Endothelial cell of umbilical vein (primary cell): Measurements from ENCODE around the gene TRAPPC11. TPM values are rescaled to one million over a fixed set of nuclear protein-coding genes. Genes with fewer than 3 reads are reported as not detected.

Experiments used
- BruUV-seq: library from RNA; stranded (reverse); fragments of 400-500 nt; replicated peaks from 2 replicates; lab custom pipeline; 2021; lab: Mats Ljungman, UMichigan
- CTCF ChIA-PET: fragments of 300-600, 350-600 bp; sonication (Branson Sonifier 250); formaldehyde crosslinking; loops from one replicate; lab custom pipeline; 2021; ENCODE audit warnings: antibody characterized with exemption, inconsistent platforms; lab: Charles Lee
- POLR2A ChIA-PET: fragments of 300-600, 350-600 bp; sonication (Branson Sonifier 250); formaldehyde crosslinking; loops from one replicate; lab custom pipeline; 2021; ENCODE audit warnings: antibody characterized with exemption, inconsistent platforms; lab: Charles Lee
- DNase-seq: peaks from one replicate; pipeline ENCODE4 v3.0.0-alpha.2; 2011; ENCODE audit warnings: low read depth, low spot score
- FAIRE-seq: peaks from 2 replicates; lab custom pipeline; 2011; peaks lifted over from hg19 to GRCh38; lab: Jason Lieb, UNC
- H2AFZ ChIP-seq: 2 replicates; pipeline ENCODE4 v1.6.0; 2012; ENCODE audit warnings: low read depth, low read length, control low read depth, inconsistent platforms
- H3K27ac ChIP-seq: 2 replicates; pipeline ENCODE4 v1.5.1; 2011; ENCODE audit warnings: low read depth, mild to moderate bottlenecking, control low read depth, low read length, moderate library complexity; ENCODE audit not compliant: insufficient read depth
- H3K27me3 ChIP-seq, 2 experiments: 2 replicates each; pipeline versions ENCODE4 v1.6.0 to v1.6.1; 2011; ENCODE audit warnings: low read length in 2 of 2, mixed read lengths in 1 of 2; ENCODE audit not compliant: control insufficient read depth in 2 of 2, insufficient read depth in 2 of 2
- H3K36me3 ChIP-seq, 2 experiments: 2 replicates in 1 of 2; 3 replicates in 1 of 2; pipeline ENCODE4 v1.5.1; 2011; ENCODE audit warnings: low read length in 2 of 2, mild to moderate bottlenecking in 1 of 2, moderate library complexity in 1 of 2; ENCODE audit not compliant: control insufficient read depth in 2 of 2, insufficient read depth in 2 of 2; ENCODE audit errors: extremely low read depth in 1 of 2
- H3K4me1 ChIP-seq: 3 replicates; pipeline ENCODE4 v1.5.1; 2011; ENCODE audit warnings: mild to moderate bottlenecking, low read length; ENCODE audit not compliant: control insufficient read depth, insufficient read depth; ENCODE audit errors: extremely low read depth
- H3K4me2 ChIP-seq: 2 replicates; pipeline ENCODE4 v1.6.1; 2011; ENCODE audit warnings: low read length, control low read depth, mixed read lengths; ENCODE audit not compliant: insufficient read depth
- H3K4me3 ChIP-seq, 3 experiments: fragments of 200-600 bp in 1 of 3; sonication (generic), shearing (Covaris generic) in 1 of 3; replicated peaks in 1 of 3; 2 replicates each; pipeline ENCODE4 v1.5.1; 2011 to 2016; ENCODE audit warnings: control low read depth in 3 of 3, low read length in 3 of 3, mild to moderate bottlenecking in 2 of 3, inconsistent platforms in 1 of 3, low read depth in 1 of 3, moderate library complexity in 1 of 3; ENCODE audit not compliant: insufficient read depth in 1 of 3
- H3K79me2 ChIP-seq: 2 replicates; pipeline ENCODE4 v1.6.0; 2012; ENCODE audit warnings: low read length, inconsistent platforms; ENCODE audit not compliant: control insufficient read depth, insufficient read depth
- H3K9ac ChIP-seq: replicated peaks from 2 replicates; pipeline ENCODE3; 2011; ENCODE audit warnings: low read length, control low read depth; ENCODE audit not compliant: insufficient read depth; ENCODE audit errors: extremely low read depth
- H3K9me1 ChIP-seq: replicated peaks from 3 replicates; pipeline ENCODE4 v1.6.0; 2011; ENCODE audit warnings: mild to moderate bottlenecking, low read length; ENCODE audit not compliant: control insufficient read depth, insufficient read depth; ENCODE audit errors: extremely low read depth
- H3K9me3 ChIP-seq: replicated peaks from 2 replicates; pipeline ENCODE4 v1.5.1; 2012; ENCODE audit warnings: low read length, inconsistent platforms; ENCODE audit not compliant: control insufficient read depth, insufficient read depth
- H4K20me1 ChIP-seq: replicated peaks from 2 replicates; pipeline ENCODE3; 2011; ENCODE audit warnings: mild to moderate bottlenecking, low read length; ENCODE audit not compliant: control insufficient read depth, insufficient read depth; ENCODE audit errors: extremely low read depth
- EZH2 ChIP-seq: IDR thresholded peaks from 2 replicates; pipeline ENCODE4 v1.6.1; 2012; ENCODE audit warnings: borderline replicate concordance, low read depth, mild to moderate bottlenecking, moderate library complexity, low read length, inconsistent platforms; ENCODE audit not compliant: severe bottlenecking
- FOS ChIP-seq: IDR thresholded peaks from 2 replicates; pipeline ENCODE4 v1.6.1; 2011; ENCODE audit warnings: mild to moderate bottlenecking, low read length, moderate library complexity, borderline replicate concordance; ENCODE audit not compliant: insufficient read depth
- GATA2 ChIP-seq: IDR thresholded peaks from 2 replicates; pipeline ENCODE4 v1.7.0; 2011; ENCODE audit warnings: low read depth, mild to moderate bottlenecking, moderate library complexity, mixed read lengths, low read length; ENCODE audit not compliant: insufficient read length, insufficient read depth
- JUN ChIP-seq: IDR thresholded peaks from 2 replicates; pipeline ENCODE4 v1.6.1; 2011; ENCODE audit warnings: borderline replicate concordance, low read depth; ENCODE audit not compliant: insufficient read length, insufficient read depth
- MYC ChIP-seq: IDR thresholded peaks from one replicate; pipeline ENCODE4 v1.6.1; 2011; ENCODE audit warnings: mild to moderate bottlenecking, low read depth, low read length
- POLR2A ChIP-seq: IDR thresholded peaks from 2 replicates; pipeline ENCODE4 v1.6.1; 2012; ENCODE audit warnings: low read depth, mild to moderate bottlenecking, control low read depth, low read length
- POLR2AphosphoS5 ChIP-seq: IDR thresholded peaks from 2 replicates; pipeline ENCODE4 v1.6.1; 2012; ENCODE audit warnings: low read depth, mild to moderate bottlenecking, control low read depth, low read length, moderate library complexity; ENCODE audit not compliant: insufficient read depth
- dilution Hi-C: fragments of 300-500 bp; cut with MboI; formaldehyde crosslinking; loops from one replicate; pipeline ENCODE4 v1.15.0; 2019; ENCODE audit warnings: low sequenced_read_pairs; ENCODE audit not compliant: extremely low pct_ligation_motif_present
- intact Hi-C: fragments of 100-400 bp; cut with micrococcal nuclease; formaldehyde crosslinking; loops from one replicate; pipeline ENCODE4 v1.10.0; 2022
- polyA plus RNA-seq, 4 experiments: library from polyadenylated mRNA; depleted of rRNA in 3 of 4; stranded (reverse) in 3 of 4; unstranded in 1 of 4; fragments of >200 nt; gene quantifications; 2 replicates each; pipeline versions ENCODE4 v1.2.1 to v1.2.3, GENCODE V29; 2011 to 2012; ENCODE audit warnings: missing spikeins in 1 of 4
- total RNA-seq: library from RNA; stranded (reverse); gene quantifications from 2 replicates; pipeline ENCODE4 v1.2.3, GENCODE V29; 2021
- TF ChIP-seq, protein P1 (sequence below): IDR thresholded peaks from 2 replicates; pipeline ENCODE4 v1.6.1; 2011; ENCODE audit not compliant: insufficient read depth, insufficient read length
- TF ChIP-seq, protein P2 (sequence below), 2 donors: IDR thresholded peaks; 1 replicate in 1 of 2; 2 replicates in 1 of 2; pipeline ENCODE4 v1.5.1; 2011; ENCODE audit warnings: low read length in 2 of 2, mild to moderate bottlenecking in 2 of 2, moderate library complexity in 2 of 2, control low read depth in 1 of 2, inconsistent platforms in 1 of 2, low read depth in 1 of 2; ENCODE audit not compliant: insufficient read depth in 1 of 2; ENCODE audit errors: extremely low read depth in 1 of 2

The TRAPPC11 gene
- total and polyA plus RNA-seq, 2 donors (not counting 3 experiments of a cell fraction or from before 2014, with no cell fraction given), result 21.2 to 32.1 TPM

DNA sequence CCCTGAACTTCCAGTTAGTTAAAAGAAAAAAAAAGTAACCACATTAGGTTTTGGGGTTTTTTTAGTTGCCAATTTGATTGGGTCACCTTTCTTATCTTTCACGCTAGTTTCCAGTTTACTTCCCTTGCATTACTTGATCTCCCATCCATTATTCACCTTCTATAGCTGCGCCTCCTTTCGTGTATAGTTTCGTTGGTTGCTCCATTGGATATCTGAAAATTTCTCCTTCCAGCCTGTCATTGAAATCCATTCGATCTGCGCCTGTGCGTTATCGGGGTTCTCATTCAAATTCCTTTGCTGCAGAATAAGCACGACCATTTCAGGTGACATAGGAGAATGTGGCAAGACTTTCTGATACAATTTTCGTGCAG lies 764 bp downstream of the TRAPPC11 start:
- Histone ChIP-seq H3K4me1 (peaks cover 13% of the 10 kb centered on the region), H3K79me2 (peaks cover 34% of the 10 kb centered on the region), H3K36me3 (peaks cover 0 to 3% of the 10 kb centered on the region in 2 experiments), H3K9ac (peak overlapping the region; percentile 66), H4K20me1 (no peaks in the 10 kb centered on the region), H3K4me2 (peak overlapping the region; percentile 88), H3K9me3 (no peaks in the 10 kb centered on the region), H3K4me3 (peak overlapping the region; percentile 27 to 69 (median 51)), H3K9me1 (no peaks in the 10 kb centered on the region), H3K27ac (peak overlapping the region; percentile 52), H2AFZ (peak overlapping the region; percentile 37), H3K27me3 (no peaks in the 10 kb centered on the region)
- intact Hi-C loops (loop anchor here (1.0 kb wide), 4 partner anchors 23 to 216 kb away; partner anchors contain the start of gene CDKN2AIP), dilution Hi-C loops (no loop called here)
- ChIA-PET CTCF (interaction anchor here (0.6 to 1.7 kb wide), 7 partner anchors 10 to 214 kb away, joined by 3 to 6 read pairs (median 4); no protein-coding TSS in a partner anchor), POLR2A (no interaction called here)
- BruUV-seq, result TSS peak; percentile 56
- DNase-seq, result no peak
- peak; percentile 54 for FAIRE-seq
- TF ChIP-seq MYC (no peak), POLR2AphosphoS5 (no peak), EZH2 (no peak), GATA2 (no peak), POLR2A (no peak), FOS (no peak), JUN (no peak)
- TF ChIP-seq, protein P1, sequence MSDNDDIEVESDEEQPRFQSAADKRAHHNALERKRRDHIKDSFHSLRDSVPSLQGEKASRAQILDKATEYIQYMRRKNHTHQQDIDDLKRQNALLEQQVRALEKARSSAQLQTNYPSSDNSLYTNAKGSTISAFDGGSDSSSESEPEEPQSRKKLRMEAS, result no peak

DNA sequence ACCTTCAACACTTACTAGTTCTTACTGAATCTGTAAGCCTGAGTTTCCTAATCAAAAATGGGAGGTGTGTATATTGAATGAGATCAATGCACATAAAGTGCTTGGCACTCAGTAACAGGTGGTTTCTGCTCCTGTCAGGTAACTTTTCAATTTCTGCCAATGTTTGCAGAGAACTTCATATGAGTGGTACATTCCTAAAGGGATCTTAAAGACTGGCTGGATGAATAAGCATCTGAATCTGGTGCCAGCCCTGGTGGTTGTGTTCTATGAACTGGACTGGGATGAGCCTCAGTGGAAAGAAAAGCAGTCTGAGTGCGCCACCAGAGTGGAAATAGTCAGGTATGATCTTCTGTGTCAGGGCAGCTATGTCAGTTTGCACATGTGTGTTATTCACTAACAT lies 7.0 kb downstream of the TRAPPC11 start:
- Histone ChIP-seq H3K9ac (no peak overlapping the region), H3K4me1 (no peaks in the 10 kb centered on the region), H3K27me3 (no peaks in the 10 kb centered on the region), H2AFZ (no peak overlapping the region), H3K79me2 (peaks cover 8% of the 10 kb centered on the region), H3K27ac (no peak overlapping the region), H3K4me2 (no peak overlapping the region), H3K4me3 (no peak overlapping the region), H3K36me3 (peaks cover 13 to 23% of the 10 kb centered on the region in 2 experiments), H4K20me1 (no peaks in the 10 kb centered on the region), H3K9me1 (no peaks in the 10 kb centered on the region), H3K9me3 (no peaks in the 10 kb centered on the region)
- intact Hi-C loops (no loop called here), dilution Hi-C loops (no loop called here)
- no TSS peak for BruUV-seq
- no peak for TF ChIP-seq POLR2AphosphoS5
- TF ChIP-seq FOS, result no peak
- no peak for TF ChIP-seq MYC
- no peak for TF ChIP-seq POLR2A
- TF ChIP-seq EZH2, result no peak
- TF ChIP-seq, protein P1, result no peak
- TF ChIP-seq GATA2, result no peak
- TF ChIP-seq JUN, result no peak
- TF ChIP-seq, protein P2, sequence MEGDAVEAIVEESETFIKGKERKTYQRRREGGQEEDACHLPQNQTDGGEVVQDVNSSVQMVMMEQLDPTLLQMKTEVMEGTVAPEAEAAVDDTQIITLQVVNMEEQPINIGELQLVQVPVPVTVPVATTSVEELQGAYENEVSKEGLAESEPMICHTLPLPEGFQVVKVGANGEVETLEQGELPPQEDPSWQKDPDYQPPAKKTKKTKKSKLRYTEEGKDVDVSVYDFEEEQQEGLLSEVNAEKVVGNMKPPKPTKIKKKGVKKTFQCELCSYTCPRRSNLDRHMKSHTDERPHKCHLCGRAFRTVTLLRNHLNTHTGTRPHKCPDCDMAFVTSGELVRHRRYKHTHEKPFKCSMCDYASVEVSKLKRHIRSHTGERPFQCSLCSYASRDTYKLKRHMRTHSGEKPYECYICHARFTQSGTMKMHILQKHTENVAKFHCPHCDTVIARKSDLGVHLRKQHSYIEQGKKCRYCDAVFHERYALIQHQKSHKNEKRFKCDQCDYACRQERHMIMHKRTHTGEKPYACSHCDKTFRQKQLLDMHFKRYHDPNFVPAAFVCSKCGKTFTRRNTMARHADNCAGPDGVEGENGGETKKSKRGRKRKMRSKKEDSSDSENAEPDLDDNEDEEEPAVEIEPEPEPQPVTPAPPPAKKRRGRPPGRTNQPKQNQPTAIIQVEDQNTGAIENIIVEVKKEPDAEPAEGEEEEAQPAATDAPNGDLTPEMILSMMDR (IDR thresholded peaks at IDR 0.05; ENCODE audit: extremely low read depth in 1 of 2, insufficient read depth in 1 of 2, low read depth in 1 of 2, low read length in 2 of 2), result no peak
- CTCF ChIA-PET, result no interaction called here
- POLR2A ChIA-PET, result no interaction called here
- FAIRE-seq, result no peak
- no peak for DNase-seq
